Loucy (cell line): Measurements from ENCODE around the gene MAJIN.

Experiments
- H2AFZ ChIP-seq: fragments of 200-600 bp; sonication (generic); 2 replicates; pipeline ENCODE4 v1.6.0; 2016; ENCODE audit warnings: antibody characterized with exemption, mild to moderate bottlenecking, low read length, moderate library complexity
- H3F3A ChIP-seq: fragments of 200-600 bp; 2 replicates; pipeline ENCODE4 v1.6.0; 2016; ENCODE audit warnings: antibody characterized with exemption, low read depth, mild to moderate bottlenecking
- H3K27me3 ChIP-seq: fragments of 200-600 bp; sonication (generic); 2 replicates; pipeline ENCODE4 v1.6.1; 2014; ENCODE audit warnings: low read length, mild to moderate bottlenecking; ENCODE audit not compliant: insufficient read depth, poor library complexity, severe bottlenecking
- H3K36me3 ChIP-seq: fragments of 200-600 bp; sonication (generic); 2 replicates; pipeline ENCODE4 v1.6.1; 2016; ENCODE audit warnings: low read length; ENCODE audit not compliant: insufficient read depth
- H3K4me1 ChIP-seq: fragments of 200-600 bp; sonication (generic); 2 replicates; pipeline ENCODE4 v1.5.1; 2014; ENCODE audit warnings: low read length, mild to moderate bottlenecking; ENCODE audit not compliant: insufficient read depth, poor library complexity, severe bottlenecking
- H3K4me2 ChIP-seq: fragments of 200-600 bp; sonication (generic); 2 replicates; pipeline ENCODE4 v1.6.0; 2014; ENCODE audit warnings: antibody characterized with exemption, low read length, low read depth, mild to moderate bottlenecking; ENCODE audit not compliant: poor library complexity, severe bottlenecking
- H3K4me3 ChIP-seq: fragments of 200-600 bp; sonication (generic); 2 replicates; pipeline ENCODE4 v1.5.1; 2014; ENCODE audit warnings: low read length, mild to moderate bottlenecking, mixed read lengths; ENCODE audit not compliant: poor library complexity, severe bottlenecking
- H3K79me2 ChIP-seq: fragments of 200-600 bp; sonication (generic); 2 replicates; pipeline ENCODE4 v1.6.1; 2014; ENCODE audit warnings: low read length; ENCODE audit not compliant: insufficient read depth
- H3K9ac ChIP-seq: fragments of 200-600 bp; sonication (generic); 2 replicates; pipeline ENCODE4 v1.6.0; 2014; ENCODE audit warnings: mild to moderate bottlenecking, low read depth, low read length, moderate library complexity; ENCODE audit not compliant: poor library complexity, severe bottlenecking
- H3K9me2 ChIP-seq: fragments of 200-600 bp; sonication (generic); replicated peaks from 2 replicates; pipeline ENCODE4 v1.6.1; 2016; ENCODE audit warnings: low read depth, low read length, mixed read lengths
- H3K9me3 ChIP-seq: fragments of 200-600 bp; sonication (generic); 2 replicates; pipeline ENCODE4 v1.6.1; 2014; ENCODE audit warnings: mild to moderate bottlenecking, antibody characterized with exemption, low read length, low read depth; ENCODE audit not compliant: insufficient read depth
- H4K20me1 ChIP-seq: fragments of 200-600 bp; sonication (generic); 2 replicates; pipeline ENCODE4 v1.6.0; 2014; ENCODE audit warnings: antibody characterized with exemption, low read length, mild to moderate bottlenecking; ENCODE audit not compliant: insufficient read depth, poor library complexity, severe bottlenecking
- CTCF ChIP-seq: fragments of 200-600 bp; sonication (generic); conservative IDR thresholded peaks from 2 replicates; pipeline ENCODE4 v1.5.1; 2014; ENCODE audit warnings: mild to moderate bottlenecking, antibody characterized with exemption, low read length
- EZH2phosphoT487 ChIP-seq: fragments of 200-600 bp; IDR thresholded peaks from 2 replicates; pipeline ENCODE4 v1.6.1; 2018; ENCODE audit warnings: antibody characterized with exemption, mild to moderate bottlenecking, moderate library complexity, borderline replicate concordance

Gene MAJIN

GRCh38 chr11:64954201-64954600 is 17.7 kb downstream of the MAJIN start:
- Histone ChIP-seq H3K36me3 (no peaks in the 10 kb centered on the region), H3K27me3 (peaks cover 5% of the 10 kb centered on the region), H3F3A (no peaks in the 10 kb centered on the region), H3K4me1 (no peaks in the 10 kb centered on the region), H3K9me3 (no peaks in the 10 kb centered on the region), H3K79me2 (no peaks in the 10 kb centered on the region), H3K9ac (no peak overlapping the region), H4K20me1 (no peaks in the 10 kb centered on the region), H2AFZ (no peak overlapping the region), H3K4me3 (no peak overlapping the region), H3K4me2 (no peak overlapping the region), H3K9me2 (no peaks in the 10 kb centered on the region)
- TF ChIP-seq CTCF (no peak), EZH2phosphoT487 (no peak)

- no peaks in the 10 kb centered on the region for H3F3A ChIP-seq
- H4K20me1 ChIP-seq = no peaks in the 10 kb centered on the region
- no peaks in the 10 kb centered on the region for H3K9me3 ChIP-seq
- no peak overlapping the region for H2AFZ ChIP-seq
- no peaks in the 10 kb centered on the region for H3K79me2 ChIP-seq
- no peaks in the 10 kb centered on the region for H3K9me2 ChIP-seq
- no peak overlapping the region for H3K4me3 ChIP-seq
- H3K4me2 ChIP-seq = no peak overlapping the region
- no peaks in the 10 kb centered on the region for H3K4me1 ChIP-seq
- no peaks in the 10 kb centered on the region for H3K36me3 ChIP-seq
- no peak for TF ChIP-seq EZH2phosphoT487
- TF ChIP-seq CTCF = no peak
- peaks cover 5% of the 10 kb centered on the region for H3K27me3 ChIP-seq
- no peak overlapping the region for H3K9ac ChIP-seq
Measured at GRCh38 chr11:64951529-64951928, 20.4 kb downstream of the MAJIN start.

- no peak overlapping the region for H2AFZ ChIP-seq
- no peaks in the 10 kb centered on the region for H3K36me3 ChIP-seq
- H3K4me1 ChIP-seq = no peaks in the 10 kb centered on the region
- H3K79me2 ChIP-seq = no peaks in the 10 kb centered on the region
- no peaks in the 10 kb centered on the region for H3K9me2 ChIP-seq
- H3K27me3 ChIP-seq = no peaks in the 10 kb centered on the region
- no peak overlapping the region for H3K4me2 ChIP-seq
- H3K9me3 ChIP-seq = no peaks in the 10 kb centered on the region
- no peaks in the 10 kb centered on the region for H3F3A ChIP-seq
- no peak overlapping the region for H3K9ac ChIP-seq
- no peak for TF ChIP-seq EZH2phosphoT487
- TF ChIP-seq CTCF = no peak
- H4K20me1 ChIP-seq = no peaks in the 10 kb centered on the region
- no peak overlapping the region for H3K4me3 ChIP-seq
Measured at GRCh38 chr11:64947208-64947814, 24.6 kb downstream of the MAJIN start.
